ENCODE results near the gene GRIK5.

GRIK5 gene

DNA sequence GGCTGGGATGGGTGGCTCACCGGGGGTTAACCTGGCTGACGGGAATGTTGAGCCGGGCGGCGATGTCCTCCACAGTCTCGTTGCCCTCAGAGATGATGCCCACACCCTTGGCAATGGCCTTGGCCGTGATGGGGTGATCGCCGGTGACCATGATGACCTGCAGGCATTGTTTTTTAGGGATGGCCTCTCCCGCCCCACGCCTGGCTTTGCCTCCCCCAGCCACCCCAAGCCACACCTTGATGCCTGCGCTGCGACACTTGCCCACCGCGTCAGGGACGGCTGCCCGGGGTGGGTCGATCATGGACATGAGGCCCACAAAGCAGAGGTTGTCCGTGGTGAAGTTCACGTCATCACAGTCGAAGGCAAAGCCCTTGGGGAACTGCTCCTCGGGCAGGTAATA is 92.1 kb downstream of the GRIK5 start:
- Histone ChIP-seq H3K36me3 (ENCODE audit: control insufficient read depth in 2 of 2, insufficient read depth in 1 of 2, low read length in 2 of 2) (no peaks in the 10 kb centered on the region; a peak in 1 of 3 replicates), H3K27ac (ENCODE audit: extremely low read depth, low read depth, low read length) (no peak overlapping the region), H3K9me3 (ENCODE audit: control insufficient read depth, insufficient read depth, low read depth, low read length) (no peaks in the 10 kb centered on the region), H3K4me1 (ENCODE audit: control insufficient read depth, insufficient read depth, low read length) (no peaks in the 10 kb centered on the region), H3K4me3 (ENCODE audit: low read depth, low read length) (no peak overlapping the region)
- TF ChIP-seq EGR2 (tag by site-specific recombination; IDR thresholded peaks at IDR 0.05; ENCODE audit: low read depth) (no peak), ZNF394 (tag by site-specific recombination; IDR thresholded peaks at IDR 0.05; ENCODE audit: borderline replicate concordance) (no peak), OSR2 (tag by site-specific recombination; IDR thresholded peaks at IDR 0.05) (no peak), MZF1 (tag by site-specific recombination; IDR thresholded peaks at IDR 0.05; ENCODE audit: borderline replicate concordance) (no peak)
- TF ChIP-seq, protein P1, sequence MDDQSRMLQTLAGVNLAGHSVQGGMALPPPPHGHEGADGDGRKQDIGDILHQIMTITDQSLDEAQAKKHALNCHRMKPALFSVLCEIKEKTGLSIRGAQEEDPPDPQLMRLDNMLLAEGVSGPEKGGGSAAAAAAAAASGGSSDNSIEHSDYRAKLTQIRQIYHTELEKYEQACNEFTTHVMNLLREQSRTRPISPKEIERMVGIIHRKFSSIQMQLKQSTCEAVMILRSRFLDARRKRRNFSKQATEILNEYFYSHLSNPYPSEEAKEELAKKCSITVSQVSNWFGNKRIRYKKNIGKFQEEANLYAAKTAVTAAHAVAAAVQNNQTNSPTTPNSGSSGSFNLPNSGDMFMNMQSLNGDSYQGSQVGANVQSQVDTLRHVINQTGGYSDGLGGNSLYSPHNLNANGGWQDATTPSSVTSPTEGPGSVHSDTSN (CRISPR knock-in tag; IDR thresholded peaks at IDR 0.05): no peak
- TF ChIP-seq, protein P2, sequence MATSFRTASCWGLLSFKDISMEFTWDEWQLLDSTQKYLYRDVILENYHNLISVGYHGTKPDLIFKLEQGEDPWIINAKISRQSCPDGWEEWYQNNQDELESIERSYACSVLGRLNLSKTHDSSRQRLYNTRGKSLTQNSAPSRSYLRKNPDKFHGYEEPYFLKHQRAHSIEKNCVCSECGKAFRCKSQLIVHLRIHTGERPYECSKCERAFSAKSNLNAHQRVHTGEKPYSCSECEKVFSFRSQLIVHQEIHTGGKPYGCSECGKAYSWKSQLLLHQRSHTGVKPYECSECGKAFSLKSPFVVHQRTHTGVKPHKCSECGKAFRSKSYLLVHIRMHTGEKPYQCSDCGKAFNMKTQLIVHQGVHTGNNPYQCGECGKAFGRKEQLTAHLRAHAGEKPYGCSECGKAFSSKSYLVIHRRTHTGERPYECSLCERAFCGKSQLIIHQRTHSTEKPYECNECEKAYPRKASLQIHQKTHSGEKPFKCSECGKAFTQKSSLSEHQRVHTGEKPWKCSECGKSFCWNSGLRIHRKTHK (tag by site-specific recombination; IDR thresholded peaks at IDR 0.05): no peak
- TF ChIP-seq, protein P3, sequence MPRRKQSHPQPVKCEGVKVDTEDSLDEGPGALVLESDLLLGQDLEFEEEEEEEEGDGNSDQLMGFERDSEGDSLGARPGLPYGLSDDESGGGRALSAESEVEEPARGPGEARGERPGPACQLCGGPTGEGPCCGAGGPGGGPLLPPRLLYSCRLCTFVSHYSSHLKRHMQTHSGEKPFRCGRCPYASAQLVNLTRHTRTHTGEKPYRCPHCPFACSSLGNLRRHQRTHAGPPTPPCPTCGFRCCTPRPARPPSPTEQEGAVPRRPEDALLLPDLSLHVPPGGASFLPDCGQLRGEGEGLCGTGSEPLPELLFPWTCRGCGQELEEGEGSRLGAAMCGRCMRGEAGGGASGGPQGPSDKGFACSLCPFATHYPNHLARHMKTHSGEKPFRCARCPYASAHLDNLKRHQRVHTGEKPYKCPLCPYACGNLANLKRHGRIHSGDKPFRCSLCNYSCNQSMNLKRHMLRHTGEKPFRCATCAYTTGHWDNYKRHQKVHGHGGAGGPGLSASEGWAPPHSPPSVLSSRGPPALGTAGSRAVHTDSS (tag by site-specific recombination; IDR thresholded peaks at IDR 0.05): no peak
- POLR2A ChIA-PET: no interaction called here
- CTCF ChIA-PET: interaction anchor here (2.4 kb wide), 1 partner anchor 57 kb away, joined by 13 read pairs; no protein-coding TSS in a partner anchor

DNA sequence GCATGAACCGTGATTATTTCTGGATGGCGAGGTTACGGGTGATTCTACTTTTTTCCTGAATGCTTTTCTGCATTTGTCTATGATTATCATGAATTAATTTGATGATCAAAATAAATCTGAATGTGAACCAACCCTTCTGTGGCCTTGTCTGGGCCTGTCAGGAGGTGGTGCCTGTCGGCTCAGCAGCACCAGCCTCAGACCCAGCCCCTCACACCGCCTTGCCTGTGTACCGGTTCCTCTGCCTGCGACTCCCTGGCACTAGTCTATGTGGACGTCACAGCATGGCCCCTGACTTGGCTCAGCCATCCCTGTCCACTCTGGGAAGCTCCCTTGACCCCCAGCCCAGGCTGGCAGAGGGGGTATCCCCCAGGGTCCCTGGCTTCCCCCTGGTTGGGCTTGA is 95.4 kb downstream of the GRIK5 start:
- POLR2A ChIA-PET: no interaction called here
- Histone ChIP-seq H3K27ac (ENCODE audit: extremely low read depth, low read depth, low read length) (no peak overlapping the region), H3K4me3 (ENCODE audit: low read depth, low read length) (no peak overlapping the region), H3K4me1 (ENCODE audit: control insufficient read depth, insufficient read depth, low read length) (no peaks in the 10 kb centered on the region), H3K36me3 (ENCODE audit: control insufficient read depth in 2 of 2, insufficient read depth in 1 of 2, low read length in 2 of 2) (no peaks in the 10 kb centered on the region), H3K9me3 (ENCODE audit: control insufficient read depth, insufficient read depth, low read depth, low read length) (no peaks in the 10 kb centered on the region)
- TF ChIP-seq ZBTB17 (tag by site-specific recombination; IDR thresholded peaks at IDR 0.05) (0 out of 2 replicates have a peak, but pooled peaks have one; percentile 3), KLF8 (tag by site-specific recombination; IDR thresholded peaks at IDR 0.05) (no peak)
- CTCF ChIA-PET: no interaction called here

DNA sequence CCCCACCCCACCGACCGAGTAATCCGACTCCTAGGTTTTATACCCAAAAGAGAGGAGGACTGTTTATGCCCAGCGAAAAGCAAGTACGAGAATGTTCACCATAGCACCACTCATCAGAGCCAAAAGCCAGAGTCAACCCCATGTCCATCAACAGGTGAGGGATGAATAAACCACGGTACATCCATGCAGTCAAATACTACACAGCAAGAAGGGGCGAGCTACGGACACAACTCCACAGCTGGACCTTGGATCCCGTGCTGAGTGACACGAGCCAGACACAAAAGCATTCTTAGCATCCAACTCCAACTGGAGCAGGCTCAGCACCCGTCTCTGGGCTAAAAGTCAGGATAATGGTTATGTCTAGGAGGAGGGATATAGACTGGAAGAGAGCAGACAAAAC is 98.6 kb downstream of the GRIK5 start:
- no peaks in the 10 kb centered on the region for H3K36me3 ChIP-seq (ENCODE audit: control insufficient read depth in 2 of 2, insufficient read depth in 1 of 2, low read length in 2 of 2)
- H3K4me3 ChIP-seq (ENCODE audit: low read depth, low read length): no peak overlapping the region
- CTCF ChIA-PET: no interaction called here
- POLR2A ChIA-PET: no interaction called here
- no peaks in the 10 kb centered on the region for H3K9me3 ChIP-seq (ENCODE audit: control insufficient read depth, insufficient read depth, low read depth, low read length)
- TF ChIP-seq ZFP37 (tag by site-specific recombination; IDR thresholded peaks at IDR 0.05): no peak
- no peak for TF ChIP-seq ZNF155 (tag by site-specific recombination; IDR thresholded peaks at IDR 0.05)
- no peak for TF ChIP-seq ZNF302 (tag by site-specific recombination; IDR thresholded peaks at IDR 0.05; ENCODE audit: low read depth)
- no peak for TF ChIP-seq ZNF585B (tag by site-specific recombination; IDR thresholded peaks at IDR 0.05)
- TF ChIP-seq, protein P4, sequence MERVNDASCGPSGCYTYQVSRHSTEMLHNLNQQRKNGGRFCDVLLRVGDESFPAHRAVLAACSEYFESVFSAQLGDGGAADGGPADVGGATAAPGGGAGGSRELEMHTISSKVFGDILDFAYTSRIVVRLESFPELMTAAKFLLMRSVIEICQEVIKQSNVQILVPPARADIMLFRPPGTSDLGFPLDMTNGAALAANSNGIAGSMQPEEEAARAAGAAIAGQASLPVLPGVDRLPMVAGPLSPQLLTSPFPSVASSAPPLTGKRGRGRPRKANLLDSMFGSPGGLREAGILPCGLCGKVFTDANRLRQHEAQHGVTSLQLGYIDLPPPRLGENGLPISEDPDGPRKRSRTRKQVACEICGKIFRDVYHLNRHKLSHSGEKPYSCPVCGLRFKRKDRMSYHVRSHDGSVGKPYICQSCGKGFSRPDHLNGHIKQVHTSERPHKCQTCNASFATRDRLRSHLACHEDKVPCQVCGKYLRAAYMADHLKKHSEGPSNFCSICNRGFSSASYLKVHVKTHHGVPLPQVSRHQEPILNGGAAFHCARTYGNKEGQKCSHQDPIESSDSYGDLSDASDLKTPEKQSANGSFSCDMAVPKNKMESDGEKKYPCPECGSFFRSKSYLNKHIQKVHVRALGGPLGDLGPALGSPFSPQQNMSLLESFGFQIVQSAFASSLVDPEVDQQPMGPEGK (tag by site-specific recombination; IDR thresholded peaks at IDR 0.05): no peak
- TF ChIP-seq, protein P5, sequence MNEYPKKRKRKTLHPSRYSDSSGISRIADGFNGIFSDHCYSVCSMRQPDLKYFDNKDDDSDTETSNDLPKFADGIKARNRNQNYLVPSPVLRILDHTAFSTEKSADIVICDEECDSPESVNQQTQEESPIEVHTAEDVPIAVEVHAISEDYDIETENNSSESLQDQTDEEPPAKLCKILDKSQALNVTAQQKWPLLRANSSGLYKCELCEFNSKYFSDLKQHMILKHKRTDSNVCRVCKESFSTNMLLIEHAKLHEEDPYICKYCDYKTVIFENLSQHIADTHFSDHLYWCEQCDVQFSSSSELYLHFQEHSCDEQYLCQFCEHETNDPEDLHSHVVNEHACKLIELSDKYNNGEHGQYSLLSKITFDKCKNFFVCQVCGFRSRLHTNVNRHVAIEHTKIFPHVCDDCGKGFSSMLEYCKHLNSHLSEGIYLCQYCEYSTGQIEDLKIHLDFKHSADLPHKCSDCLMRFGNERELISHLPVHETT (tag by site-specific recombination; IDR thresholded peaks at IDR 0.05): no peak
- TF ChIP-seq SCRT2 (tag by site-specific recombination; IDR thresholded peaks at IDR 0.05): peak; percentile 71
- peak; percentile 61; the same call in 1 of the 2 replicates for TF ChIP-seq SCRT1 (tag by site-specific recombination; IDR thresholded peaks at IDR 0.05; ENCODE audit: borderline replicate concordance)
- no peaks in the 10 kb centered on the region for H3K4me1 ChIP-seq (ENCODE audit: control insufficient read depth, insufficient read depth, low read length)
- H3K27ac ChIP-seq (ENCODE audit: extremely low read depth, low read depth, low read length): no peak overlapping the region
